PC-9 (cell line): ENCODE measurements around the gene POLDIP2. TPM values are rescaled to one million over a fixed set of nuclear protein-coding genes. Genes with fewer than 3 reads are reported as not detected.

Experiments used
- BruUV-seq: library from RNA; stranded (reverse); fragments of 400-500 nt; replicated peaks from 2 replicates; lab custom pipeline; 2021; lab: Mats Ljungman, UMichigan
- CTCF ChIA-PET: fragments of 300-600 bp; sonication (Branson Sonifier 250); formaldehyde crosslinking; loops from one replicate; lab custom pipeline; 2022; ENCODE audit warnings: antibody characterized with exemption; lab: Charles Lee
- POLR2A ChIA-PET: fragments of 300-600 bp; sonication (Branson Sonifier 250); formaldehyde crosslinking; loops from one replicate; lab custom pipeline; 2022; ENCODE audit warnings: antibody characterized with exemption; ENCODE audit not compliant: unreplicated experiment; lab: Charles Lee
- DNase-seq, 2 experiments: peaks; one replicate each; pipeline versions ENCODE4 v3.0.0 to v3.0.0-alpha.2; 2015 to 2022; ENCODE audit warnings: mixed read lengths in 1 of 2
- H2AFZ ChIP-seq: fragments of 200-600 bp; sonication (generic); 2 replicates; pipeline ENCODE4 v1.8.1; 2017; ENCODE audit warnings: antibody characterized with exemption
- H3F3A ChIP-seq: fragments of 200-600 bp; sonication (generic); 2 replicates; pipeline ENCODE4 v1.8.1; 2017; ENCODE audit warnings: antibody characterized with exemption, mild to moderate bottlenecking, low read depth; ENCODE audit not compliant: insufficient read depth
- H3K27ac ChIP-seq: fragments of 200-600 bp; sonication (generic); 2 replicates; pipeline ENCODE4 v1.6.1; 2016; ENCODE audit warnings: mixed run types
- H3K27me3 ChIP-seq: fragments of 200-600 bp; sonication (generic); 2 replicates; pipeline ENCODE4 v1.6.1; 2016; ENCODE audit warnings: low read depth, mixed run types; ENCODE audit not compliant: insufficient read depth
- H3K36me3 ChIP-seq: fragments of 200-600 bp; sonication (generic); 2 replicates; pipeline ENCODE4 v1.6.1; 2016; ENCODE audit warnings: low read depth, mixed run types
- H3K4me1 ChIP-seq: fragments of 200-600 bp; sonication (generic); replicated peaks from 2 replicates; pipeline ENCODE4 v1.6.1; 2016; ENCODE audit warnings: mixed run types; ENCODE audit not compliant: insufficient read depth
- H3K4me2 ChIP-seq: fragments of 200-600 bp; sonication (generic); 2 replicates; pipeline ENCODE4 v1.6.1; 2017; ENCODE audit warnings: mixed run types
- H3K4me3 ChIP-seq: fragments of 200-600 bp; sonication (generic); 2 replicates; pipeline ENCODE4 v1.6.1; 2016; ENCODE audit warnings: mixed run types
- H3K79me2 ChIP-seq: fragments of 200-600 bp; sonication (generic); 2 replicates; pipeline ENCODE4 v1.6.1; 2017; ENCODE audit warnings: low read depth, mixed run types
- H3K9me2 ChIP-seq: fragments of 200-600 bp; sonication (generic); 2 replicates; pipeline ENCODE4 v1.8.1; 2017; ENCODE audit warnings: mild to moderate bottlenecking; ENCODE audit not compliant: insufficient read depth
- H3K9me3 ChIP-seq: fragments of 200-600 bp; sonication (generic); 2 replicates; pipeline ENCODE4 v1.8.1; 2016; ENCODE audit warnings: low read depth; ENCODE audit not compliant: insufficient read depth
- H4K20me1 ChIP-seq: fragments of 200-600 bp; sonication (generic); 2 replicates; pipeline ENCODE4 v1.8.1; 2017; ENCODE audit not compliant: insufficient read depth
- EZH2 ChIP-seq: fragments of 200-600 bp; sonication (generic); IDR thresholded peaks from 2 replicates; pipeline ENCODE4 v1.8.0; 2017; ENCODE audit warnings: antibody characterized with exemption, low read depth
- intact Hi-C: fragments of 100-400 bp; cut with micrococcal nuclease; formaldehyde crosslinking; loops from one replicate; pipeline ENCODE4 v1.10.0; 2022; ENCODE audit not compliant: unreplicated experiment
- total RNA-seq: library from RNA; stranded (reverse); gene quantifications from 2 replicates; pipeline ENCODE4 v1.2.3, GENCODE V29; 2021
- TF ChIP-seq, protein P1 (sequence below): fragments of 200-600 bp; sonication (generic); conservative IDR thresholded peaks from 2 replicates; pipeline ENCODE4 v1.6.1; 2017; ENCODE audit warnings: mixed run types, antibody characterized with exemption, mild to moderate bottlenecking, moderate library complexity

The POLDIP2 gene
- total RNA-seq, 1 experiment from 2014 or later = 98.2 TPM

DNA sequence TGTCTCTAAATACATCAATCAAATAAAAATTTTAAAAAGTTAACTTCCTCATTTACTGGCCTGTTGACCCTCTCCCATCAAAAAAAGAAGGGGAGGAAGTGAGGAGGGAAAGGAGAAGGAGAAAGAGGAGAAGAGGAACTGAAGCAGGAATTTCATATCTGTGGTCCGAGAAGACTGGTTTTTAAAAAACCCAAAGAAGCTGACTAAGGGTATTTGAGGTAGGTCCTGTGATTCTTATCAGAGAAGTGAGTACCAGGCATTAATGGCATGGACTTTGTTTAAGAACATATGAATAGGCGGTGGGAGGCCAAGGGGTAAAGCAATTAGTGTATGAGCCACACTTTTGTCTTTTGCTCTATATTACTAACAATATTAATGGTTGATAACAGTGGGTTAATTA is 46.7 kb upstream of the POLDIP2 start:
- Histone ChIP-seq H3K4me1 (peaks cover 11% of the 10 kb centered on the region), H4K20me1 (no peaks in the 10 kb centered on the region), H2AFZ (no peak overlapping the region), H3K4me3 (no peak overlapping the region), H3K27me3 (no peaks in the 10 kb centered on the region), H3K36me3 (0 out of 2 replicates have a peak, but pooled peaks cover 12% of the 10 kb centered on the region), H3K4me2 (no peak overlapping the region), H3F3A (peaks cover 6% of the 10 kb centered on the region; the same call in 1 of the 2 replicates), H3K27ac (no peak overlapping the region), H3K9me3 (no peaks in the 10 kb centered on the region), H3K79me2 (peaks cover 10% of the 10 kb centered on the region; the same call in 1 of the 2 replicates), H3K9me2 (no peaks in the 10 kb centered on the region)
- no TSS peak for BruUV-seq
- CTCF ChIA-PET = no interaction called here
- POLR2A ChIA-PET = no interaction called here
- peak in 1 of 2 experiments; percentile 20 for DNase-seq
- no peak for TF ChIP-seq EZH2
- TF ChIP-seq, protein P1, sequence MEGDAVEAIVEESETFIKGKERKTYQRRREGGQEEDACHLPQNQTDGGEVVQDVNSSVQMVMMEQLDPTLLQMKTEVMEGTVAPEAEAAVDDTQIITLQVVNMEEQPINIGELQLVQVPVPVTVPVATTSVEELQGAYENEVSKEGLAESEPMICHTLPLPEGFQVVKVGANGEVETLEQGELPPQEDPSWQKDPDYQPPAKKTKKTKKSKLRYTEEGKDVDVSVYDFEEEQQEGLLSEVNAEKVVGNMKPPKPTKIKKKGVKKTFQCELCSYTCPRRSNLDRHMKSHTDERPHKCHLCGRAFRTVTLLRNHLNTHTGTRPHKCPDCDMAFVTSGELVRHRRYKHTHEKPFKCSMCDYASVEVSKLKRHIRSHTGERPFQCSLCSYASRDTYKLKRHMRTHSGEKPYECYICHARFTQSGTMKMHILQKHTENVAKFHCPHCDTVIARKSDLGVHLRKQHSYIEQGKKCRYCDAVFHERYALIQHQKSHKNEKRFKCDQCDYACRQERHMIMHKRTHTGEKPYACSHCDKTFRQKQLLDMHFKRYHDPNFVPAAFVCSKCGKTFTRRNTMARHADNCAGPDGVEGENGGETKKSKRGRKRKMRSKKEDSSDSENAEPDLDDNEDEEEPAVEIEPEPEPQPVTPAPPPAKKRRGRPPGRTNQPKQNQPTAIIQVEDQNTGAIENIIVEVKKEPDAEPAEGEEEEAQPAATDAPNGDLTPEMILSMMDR = no peak
- intact Hi-C loops = no loop called here

GRCh38 chr17:28402844-28403243 is 45.5 kb upstream of the POLDIP2 start:
- Histone ChIP-seq H3K4me3 (no peak overlapping the region), H3K4me1 (peaks cover 11% of the 10 kb centered on the region), H3K36me3 (0 out of 2 replicates have a peak, but pooled peaks cover 12% of the 10 kb centered on the region), H3K79me2 (peaks cover 10% of the 10 kb centered on the region; the same call in 1 of the 2 replicates), H4K20me1 (no peaks in the 10 kb centered on the region), H3F3A (peaks cover 6% of the 10 kb centered on the region; the same call in 1 of the 2 replicates), H3K27ac (no peak overlapping the region), H3K27me3 (no peaks in the 10 kb centered on the region), H2AFZ (no peak overlapping the region), H3K9me2 (no peaks in the 10 kb centered on the region), H3K9me3 (no peaks in the 10 kb centered on the region), H3K4me2 (no peak overlapping the region)
- no peak for TF ChIP-seq EZH2
- TF ChIP-seq, protein P1 = no peak
- intact Hi-C loops = no loop called here
- BruUV-seq = no TSS peak
- CTCF ChIA-PET = no interaction called here
- POLR2A ChIA-PET = no interaction called here
- no peak for DNase-seq

DNA sequence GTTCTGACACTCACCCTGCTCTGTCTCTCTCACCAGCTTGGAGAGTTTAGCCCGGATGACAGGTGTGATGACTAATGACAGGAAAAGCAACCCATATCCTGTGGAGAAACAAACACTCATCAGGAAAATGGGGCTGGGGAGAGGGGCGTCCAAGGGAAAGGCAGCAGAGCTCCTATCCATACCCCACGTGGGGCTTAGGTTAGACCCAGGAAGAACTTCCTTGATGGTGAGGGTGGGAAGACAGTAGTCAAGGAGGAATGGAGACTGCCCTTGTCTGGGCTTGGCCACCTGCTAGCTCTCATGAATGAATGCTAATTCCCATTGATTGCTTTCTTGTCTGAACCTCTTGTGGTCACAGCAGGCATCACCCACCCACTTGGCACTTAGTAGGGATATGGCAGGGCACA is 44.9 kb upstream of the POLDIP2 start:
- POLR2A ChIA-PET = no interaction called here

More for the DNA sequence above, 44.9 kb upstream of the POLDIP2 start:
- H3K4me3 ChIP-seq = no peak overlapping the region
- H3K4me1 ChIP-seq = peaks cover 11% of the 10 kb centered on the region
- no peak overlapping the region for H3K4me2 ChIP-seq
- no peak overlapping the region for H2AFZ ChIP-seq
- intact Hi-C loops = no loop called here
- H3F3A ChIP-seq = peaks cover 7% of the 10 kb centered on the region; the same call in 1 of the 2 replicates
- no peaks in the 10 kb centered on the region for H3K9me2 ChIP-seq
- no peaks in the 10 kb centered on the region for H3K9me3 ChIP-seq
- CTCF ChIA-PET = no interaction called here
- peaks cover 10% of the 10 kb centered on the region; the same call in 1 of the 2 replicates for H3K79me2 ChIP-seq
- H4K20me1 ChIP-seq = no peaks in the 10 kb centered on the region
- no peaks in the 10 kb centered on the region for H3K27me3 ChIP-seq
- no TSS peak for BruUV-seq
- 0 out of 2 replicates have a peak, but pooled peaks cover 12% of the 10 kb centered on the region for H3K36me3 ChIP-seq
- DNase-seq = peak in 1 of 2 experiments; percentile 10
- H3K27ac ChIP-seq = no peak overlapping the region
- TF ChIP-seq EZH2 = no peak
- TF ChIP-seq, protein P1 = no peak
